Vagina (tissue), 2 donors: Measurements from ENCODE around the gene MMEL1. TPM values are rescaled to one million over a fixed set of nuclear protein-coding genes. Genes with fewer than 3 reads are reported as not detected.
A peak's percentile ranks its signal among the peaks of the same experiment; 100 is the strongest.

ENCODE experiments used
- DNase-seq, 2 donors: peaks; one replicate each; pipeline ENCODE4 v3.0.0-alpha.2; 2017; ENCODE audit errors: extremely low spot score in 2 of 2
- H3K27ac ChIP-seq: fragments of 200-600 bp; sonication (generic); one replicate; pipeline ENCODE4 v1.5.1; 2019
- H3K27me3 ChIP-seq: fragments of 200-600 bp; sonication (generic); one replicate; pipeline ENCODE4 v1.5.1; 2019
- H3K36me3 ChIP-seq, 2 donors: fragments of 200-600 bp; sonication (generic); one replicate each; pipeline ENCODE4 v1.5.1; 2017 to 2019
- H3K4me1 ChIP-seq: fragments of 200-600 bp; sonication (generic); one replicate; pipeline ENCODE4 v1.5.1; 2019
- H3K4me3 ChIP-seq, 2 donors: fragments of 200-600 bp; sonication (generic); 1 replicate in 1 of 2; 2 replicates in 1 of 2; pipeline ENCODE4 v1.5.1; 2016 to 2019
- H3K9me3 ChIP-seq: fragments of 200-600 bp; sonication (generic); one replicate; pipeline ENCODE4 v1.5.1; 2019
- CTCF ChIP-seq, 3 experiments: fragments of 450-650 bp in 2 of 3; fragments of 200-600 bp in 1 of 3; sonication (generic) in 1 of 3; IDR thresholded peaks; one replicate each; pipeline ENCODE4 v1.5.1; 2017 to 2019; ENCODE audit warnings: antibody characterized with exemption in 3 of 3, mild to moderate bottlenecking in 2 of 3, moderate library complexity in 2 of 3
- POLR2A ChIP-seq, 2 donors: fragments of 450-650 bp; IDR thresholded peaks; one replicate each; pipeline ENCODE4 v1.6.1; 2017; ENCODE audit warnings: antibody characterized with exemption in 2 of 2, mild to moderate bottlenecking in 2 of 2, moderate library complexity in 2 of 2
- POLR2AphosphoS5 ChIP-seq, 2 donors: sonication (generic); formaldehyde crosslinking; IDR thresholded peaks; one replicate each; pipeline ENCODE4 v1.9.0; 2017; ENCODE audit warnings: antibody characterized with exemption in 2 of 2, mild to moderate bottlenecking in 2 of 2, low read depth in 1 of 2; ENCODE audit not compliant: insufficient read depth in 1 of 2
- intact Hi-C: fragments of 100-400 bp; cut with DNase I; formaldehyde crosslinking; loops from one replicate; pipeline ENCODE4 v1.15.1; 2023
- total RNA-seq: library from RNA; depleted of rRNA; stranded (reverse); fragments of >200 nt; gene quantifications from one replicate; pipeline ENCODE4 v1.2.3, GENCODE V29; 2016

Gene MMEL1
- total RNA-seq, 1 donor from 2014 or later, result 4.4 TPM

GRCh38 chr1:2557482-2558400 is 75.1 kb downstream of the MMEL1 start:
- H3K27ac ChIP-seq, result peak overlapping the region; percentile 96
- no peak for DNase-seq
- H3K36me3 ChIP-seq, result peaks cover 0 to 23% of the 10 kb centered on the region in 2 donors
- intact Hi-C loops, result no loop called here
- peak overlapping the region; percentile 61 to 64 for H3K4me3 ChIP-seq
- no peak for TF ChIP-seq POLR2A (IDR thresholded peaks at IDR 0.05)
- no peak for TF ChIP-seq CTCF (IDR thresholded peaks at IDR 0.05)
- TF ChIP-seq POLR2AphosphoS5 (IDR thresholded peaks at IDR 0.05; ENCODE audit: insufficient read depth in 1 of 2, low read depth in 1 of 2), result no peak
- no peaks in the 10 kb centered on the region for H3K27me3 ChIP-seq
- H3K9me3 ChIP-seq, result no peaks in the 10 kb centered on the region
- peaks cover 56% of the 10 kb centered on the region for H3K4me1 ChIP-seq

GRCh38 chr1:2556678-2557481 is 75.9 kb downstream of the MMEL1 start:
- Histone ChIP-seq H3K4me1 (peaks cover 56% of the 10 kb centered on the region), H3K36me3 (peaks cover 0 to 23% of the 10 kb centered on the region in 2 donors), H3K9me3 (no peaks in the 10 kb centered on the region), H3K27me3 (no peaks in the 10 kb centered on the region), H3K27ac (peak overlapping the region; percentile 96), H3K4me3 (peak overlapping the region; percentile 61 to 64)
- intact Hi-C loops, result no loop called here
- DNase-seq, result no peak
- TF ChIP-seq CTCF (IDR thresholded peaks at IDR 0.05), result no peak
- no peak for TF ChIP-seq POLR2AphosphoS5 (IDR thresholded peaks at IDR 0.05; ENCODE audit: insufficient read depth in 1 of 2, low read depth in 1 of 2)
- no peak for TF ChIP-seq POLR2A (IDR thresholded peaks at IDR 0.05)

- Histone ChIP-seq H3K27ac (peak within 1 kb of the TSS; percentile 96), H3K9me3 (no peaks in the 10 kb centered on the region), H3K4me1 (peaks cover 56% of the 10 kb centered on the region), H3K36me3 (peaks cover 0 to 23% of the 10 kb centered on the region in 2 donors), H3K4me3 (peak within 1 kb of the TSS; percentile 61 to 64), H3K27me3 (no peaks in the 10 kb centered on the region)
- no peak for DNase-seq
- peak in 1 of 2 donors; percentile 29 for TF ChIP-seq POLR2A (IDR thresholded peaks at IDR 0.05)
- no peak for TF ChIP-seq CTCF (IDR thresholded peaks at IDR 0.05)
- intact Hi-C loops, result no loop called here
Measured at GRCh38 chr1:2556277-2556677, 76.5 kb downstream of the MMEL1 start, which contains the start of gene TNFRSF14. TSS of gene TNFRSF14 (plus strand) at chr1:2556371. CDS start at chr1:2556665, 294 bp downstream.

- intact Hi-C loops, result no loop called here
- TF ChIP-seq POLR2A (IDR thresholded peaks at IDR 0.05) (peak in 1 of 2 donors; percentile 90), CTCF (IDR thresholded peaks at IDR 0.05) (no peak), POLR2AphosphoS5 (IDR thresholded peaks at IDR 0.05; ENCODE audit: insufficient read depth in 1 of 2, low read depth in 1 of 2) (peak; percentile 84 to 96)
- no peaks in the 10 kb centered on the region for H3K9me3 ChIP-seq
Measured at GRCh38 chr1:2555634-2556276, 77.1 kb downstream of the MMEL1 start.

More at GRCh38 chr1:2555634-2556276, 77.1 kb downstream of the MMEL1 start:
- Histone ChIP-seq H3K4me3 (peak overlapping the region; percentile 61 to 64), H3K27me3 (no peaks in the 10 kb centered on the region), H3K27ac (peak overlapping the region; percentile 96), H3K4me1 (peaks cover 56% of the 10 kb centered on the region), H3K36me3 (peaks cover 0 to 23% of the 10 kb centered on the region in 2 donors)
- DNase-seq, result peak in 1 of 2 donors; percentile 94
